Measurements from ENCODE around the gene CHCHD3. TPM values are rescaled to one million over a fixed set of nuclear protein-coding genes. Genes with fewer than 3 reads are reported as not detected.

The CHCHD3 gene
- total RNA-seq, 1 experiment from 2014 or later: 192 TPM

DNA sequence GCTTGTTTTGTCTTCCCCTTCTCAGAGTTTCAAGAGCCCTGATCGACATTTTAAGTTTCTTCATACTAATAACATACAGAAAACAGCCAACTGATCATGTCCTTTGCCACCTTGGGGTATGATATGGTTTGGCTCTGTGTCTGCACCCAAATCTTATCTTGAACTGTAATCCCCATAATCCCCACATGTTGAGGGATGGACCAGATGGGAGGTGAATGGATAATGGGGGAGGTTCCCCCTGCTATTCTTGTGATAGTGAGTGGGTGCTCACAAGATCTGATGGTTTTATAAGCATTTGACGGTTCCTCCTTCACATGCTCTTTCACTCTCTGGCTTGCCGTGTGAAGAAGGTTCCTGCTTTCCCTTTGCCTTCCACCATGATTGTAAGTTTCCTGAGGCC lies 190.3 kb downstream of the CHCHD3 start:
- peaks cover 2% of the 10 kb centered on the region; the same call in 1 of the 2 replicates for H3K4me1 ChIP-seq
- no peak overlapping the region for H3K27ac ChIP-seq
- DNase-seq: no peak
- H3K4me3 ChIP-seq: no peak overlapping the region
- no peaks in the 10 kb centered on the region for H3K27me3 ChIP-seq
- no peaks in the 10 kb centered on the region; the same call in 1 of the 2 replicates for H3K9me3 ChIP-seq (replicated peaks)
- H3K36me3 ChIP-seq: peaks cover 5% of the 10 kb centered on the region

DNA sequence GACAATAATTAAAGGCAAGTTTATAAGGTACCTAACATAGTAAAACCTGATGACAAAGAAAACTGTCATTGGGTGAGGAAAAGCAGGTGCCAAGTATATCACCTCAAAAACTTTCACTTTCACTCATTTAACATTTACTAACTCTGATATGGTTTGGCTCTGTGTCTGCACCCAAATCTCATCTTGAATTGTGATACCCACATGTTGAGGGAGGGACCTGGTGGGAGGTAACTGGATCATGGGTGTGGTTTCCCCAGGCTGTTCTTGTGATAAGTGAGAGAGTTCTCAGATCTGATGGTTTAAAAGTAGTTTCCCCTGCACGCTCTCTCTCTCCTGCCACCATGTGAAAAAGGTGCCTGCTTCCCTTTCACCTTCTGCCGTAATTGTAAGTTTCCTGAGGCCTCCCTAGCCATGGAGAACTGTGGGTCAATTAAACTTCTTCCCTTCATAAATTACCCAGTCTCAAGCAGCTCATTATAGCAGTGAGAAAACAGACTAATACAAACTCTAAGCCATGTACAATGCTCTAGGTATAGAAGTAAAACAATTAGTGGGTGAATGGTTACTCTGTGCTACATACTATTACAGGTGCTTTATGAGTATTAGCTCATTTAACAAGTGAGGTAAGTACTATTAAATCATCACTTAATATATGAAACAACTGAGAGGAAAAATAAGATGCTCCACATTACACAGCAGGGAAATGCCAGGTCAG lies 199.0 kb downstream of the CHCHD3 start:
- no peak overlapping the region for H3K27ac ChIP-seq
- H3K4me3 ChIP-seq: no peak overlapping the region
- H3K27me3 ChIP-seq: no peaks in the 10 kb centered on the region
- no peaks in the 10 kb centered on the region for H3K9me3 ChIP-seq (replicated peaks)
- no peak for DNase-seq
- H3K36me3 ChIP-seq: peaks cover 2% of the 10 kb centered on the region; the same call in 1 of the 2 replicates
- H3K4me1 ChIP-seq: no peaks in the 10 kb centered on the region; the same call in 1 of the 2 replicates

- Histone ChIP-seq H3K4me3 (no peak overlapping the region), H3K9me3 (replicated peaks) (no peaks in the 10 kb centered on the region), H3K27me3 (no peaks in the 10 kb centered on the region), H3K4me1 (no peaks in the 10 kb centered on the region; the same call in 1 of the 2 replicates), H3K27ac (no peak overlapping the region), H3K36me3 (peaks cover 2% of the 10 kb centered on the region; the same call in 1 of the 2 replicates)
- DNase-seq: no peak
Measured at GRCh38 chr7:132881317-132881716, 200.6 kb downstream of the CHCHD3 start.

DNA sequence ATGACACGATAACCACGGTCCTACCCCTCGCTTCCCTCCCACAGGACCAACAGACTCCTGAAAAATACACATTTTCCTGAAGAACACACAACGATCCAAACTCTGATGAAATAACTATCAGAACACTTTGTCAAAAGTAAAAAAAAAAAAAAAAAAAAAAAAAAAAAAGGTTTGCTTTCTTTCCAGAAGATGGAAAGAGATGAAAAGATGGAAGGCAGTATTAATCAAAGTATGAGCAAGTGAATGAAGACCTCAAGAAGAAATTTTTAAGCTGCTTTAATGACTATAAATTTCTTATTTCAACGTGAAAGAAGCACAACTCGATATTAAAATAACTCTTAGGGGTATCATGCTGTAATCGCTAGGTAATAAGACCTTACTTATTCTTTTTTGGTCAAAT lies 202.3 kb downstream of the CHCHD3 start:
- Histone ChIP-seq H3K36me3 (peaks cover 2% of the 10 kb centered on the region; the same call in 1 of the 2 replicates), H3K4me1 (no peaks in the 10 kb centered on the region), H3K9me3 (replicated peaks) (no peaks in the 10 kb centered on the region), H3K27ac (no peak overlapping the region), H3K27me3 (no peaks in the 10 kb centered on the region), H3K4me3 (no peak overlapping the region)
- DNase-seq: no peak

DNA sequence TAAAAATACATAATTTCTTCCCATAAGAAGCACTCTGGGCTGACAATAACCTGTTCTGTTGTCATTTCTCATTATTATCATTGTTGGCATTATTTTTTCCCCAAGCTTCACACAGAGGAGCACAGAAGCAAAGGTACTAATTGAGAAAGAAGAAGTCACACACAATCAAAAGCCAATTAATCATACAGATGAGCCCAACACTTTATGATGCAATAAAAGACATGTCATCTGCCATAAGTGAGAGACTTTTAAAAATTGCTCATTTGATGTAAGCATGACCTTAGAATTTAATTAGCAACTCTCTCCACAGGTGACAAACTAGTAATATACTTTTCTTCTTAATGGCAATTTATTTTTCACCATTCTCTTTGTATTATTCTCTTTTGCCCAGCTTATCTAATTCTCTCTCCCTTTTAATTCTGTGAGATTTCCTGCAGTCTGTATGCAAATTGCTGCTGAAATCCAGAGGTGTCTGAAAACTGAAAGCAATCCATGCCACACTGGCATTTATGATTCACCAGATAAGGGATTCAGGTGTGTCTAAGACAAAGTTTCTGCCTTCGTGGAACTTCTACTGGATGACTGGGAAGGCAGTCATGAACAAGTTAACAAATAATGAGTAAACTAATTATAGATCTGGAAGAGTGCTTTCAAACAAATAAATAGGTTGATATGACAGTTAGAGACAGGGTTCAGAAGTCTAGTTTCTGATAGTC lies 203.5 kb downstream of the CHCHD3 start:
- DNase-seq: no peak
- H3K9me3 ChIP-seq (replicated peaks): no peaks in the 10 kb centered on the region
- no peaks in the 10 kb centered on the region for H3K27me3 ChIP-seq
- peaks cover 5% of the 10 kb centered on the region; the same call in 1 of the 2 replicates for H3K36me3 ChIP-seq
- H3K27ac ChIP-seq: no peak overlapping the region
- no peak overlapping the region for H3K4me3 ChIP-seq
- H3K4me1 ChIP-seq: no peaks in the 10 kb centered on the region

DNA sequence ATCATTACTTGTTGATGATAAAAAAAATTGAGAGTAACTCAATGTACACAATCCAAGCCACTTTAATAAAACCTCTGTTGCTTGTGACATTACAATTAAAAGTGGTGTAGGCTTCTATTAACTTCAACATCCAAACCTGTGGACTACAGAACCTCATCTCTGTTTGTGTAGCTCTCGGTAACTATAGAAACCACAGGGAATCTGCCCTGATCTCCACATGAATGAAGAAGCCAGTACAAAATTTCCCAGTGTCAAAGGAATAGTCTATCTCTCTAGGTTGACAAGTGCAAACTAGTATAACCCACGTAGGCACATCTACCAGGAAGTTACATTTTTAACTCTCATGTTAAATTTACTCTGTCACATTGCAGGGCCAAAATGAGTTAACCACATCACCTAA lies 204.3 kb downstream of the CHCHD3 start:
- no peak for DNase-seq
- no peak overlapping the region for H3K27ac ChIP-seq
- no peaks in the 10 kb centered on the region for H3K27me3 ChIP-seq
- H3K4me3 ChIP-seq: no peak overlapping the region
- no peaks in the 10 kb centered on the region for H3K4me1 ChIP-seq
- no peaks in the 10 kb centered on the region for H3K9me3 ChIP-seq (replicated peaks)
- H3K36me3 ChIP-seq: peaks cover 5% of the 10 kb centered on the region; the same call in 1 of the 2 replicates

DNA sequence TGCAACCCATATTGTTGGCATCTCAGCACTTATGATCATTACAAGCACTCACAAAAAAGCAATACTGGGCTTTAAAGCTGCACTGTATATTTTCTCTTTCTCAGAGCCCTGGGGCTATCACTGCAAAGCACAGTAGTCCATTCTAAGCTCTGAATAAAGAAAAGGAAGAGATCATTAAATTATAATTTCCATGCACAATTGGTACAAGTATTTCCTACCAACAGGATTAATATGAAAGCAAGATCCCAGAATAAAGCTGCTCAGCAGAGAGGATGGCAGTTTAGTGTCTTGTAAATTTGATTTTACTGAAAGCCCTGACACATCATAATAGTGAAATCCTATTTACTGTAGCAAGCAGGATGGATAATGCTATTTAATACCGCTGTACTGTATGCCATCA lies 205.3 kb downstream of the CHCHD3 start:
- H3K4me1 ChIP-seq: no peaks in the 10 kb centered on the region
- H3K27ac ChIP-seq: no peak overlapping the region
- H3K4me3 ChIP-seq: no peak overlapping the region
- H3K27me3 ChIP-seq: no peaks in the 10 kb centered on the region
- DNase-seq: no peak
- no peaks in the 10 kb centered on the region for H3K9me3 ChIP-seq (replicated peaks)
- peaks cover 5% of the 10 kb centered on the region for H3K36me3 ChIP-seq

- H3K27ac ChIP-seq: no peak overlapping the region
Measured at GRCh38 chr7:132872034-132872433, 209.9 kb downstream of the CHCHD3 start.

DNA sequence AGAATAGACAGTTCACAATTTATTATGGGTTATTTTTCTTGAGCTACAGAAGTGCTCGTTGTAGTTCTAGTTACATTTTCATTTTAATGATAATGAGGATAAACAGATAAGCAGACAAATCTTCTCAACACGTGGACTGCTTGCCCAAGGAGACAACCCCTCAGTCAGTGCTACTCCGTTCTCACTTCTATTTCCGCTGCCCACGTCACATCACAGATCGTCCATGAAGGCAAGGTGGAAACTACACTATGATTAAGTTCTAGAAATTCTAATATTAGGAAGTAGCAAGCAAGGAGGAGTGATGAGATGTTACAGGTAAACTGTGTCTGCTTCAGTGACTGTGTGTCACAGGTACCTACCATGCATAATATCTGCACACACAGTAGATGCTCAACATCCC lies 210.5 kb downstream of the CHCHD3 start:
- no peak overlapping the region for H3K27ac ChIP-seq
- no peaks in the 10 kb centered on the region for H3K9me3 ChIP-seq (replicated peaks)
- H3K36me3 ChIP-seq: peaks cover 3% of the 10 kb centered on the region; the same call in 1 of the 2 replicates
- H3K27me3 ChIP-seq: no peaks in the 10 kb centered on the region
- no peak overlapping the region for H3K4me3 ChIP-seq
- no peaks in the 10 kb centered on the region for H3K4me1 ChIP-seq
- DNase-seq: no peak

More at GRCh38 chr7:132872034-132872433, 209.9 kb downstream of the CHCHD3 start:
- no peaks in the 10 kb centered on the region for H3K9me3 ChIP-seq (replicated peaks)
- no peak overlapping the region for H3K4me3 ChIP-seq
- no peaks in the 10 kb centered on the region for H3K27me3 ChIP-seq
- peaks cover 2% of the 10 kb centered on the region; the same call in 1 of the 2 replicates for H3K36me3 ChIP-seq
- no peak for DNase-seq
- H3K4me1 ChIP-seq: no peaks in the 10 kb centered on the region

- no peaks in the 10 kb centered on the region for H3K4me1 ChIP-seq
- H3K9me3 ChIP-seq (replicated peaks): no peaks in the 10 kb centered on the region
- H3K27me3 ChIP-seq: no peaks in the 10 kb centered on the region
- DNase-seq: no peak
- no peak overlapping the region for H3K27ac ChIP-seq
- peaks cover 6% of the 10 kb centered on the region; the same call in 1 of the 2 replicates for H3K36me3 ChIP-seq
- H3K4me3 ChIP-seq: no peak overlapping the region
Measured at GRCh38 chr7:132869166-132869861, 212.6 kb downstream of the CHCHD3 start.

GRCh38 chr7:132866551-132866950 lies 215.3 kb downstream of the CHCHD3 start:
- no peaks in the 10 kb centered on the region for H3K4me1 ChIP-seq
- no peak overlapping the region for H3K27ac ChIP-seq
- no peak for DNase-seq
- H3K36me3 ChIP-seq: peaks cover 4% of the 10 kb centered on the region; the same call in 1 of the 2 replicates
- H3K4me3 ChIP-seq: no peak overlapping the region
- no peaks in the 10 kb centered on the region for H3K9me3 ChIP-seq (replicated peaks)
- H3K27me3 ChIP-seq: no peaks in the 10 kb centered on the region

DNA sequence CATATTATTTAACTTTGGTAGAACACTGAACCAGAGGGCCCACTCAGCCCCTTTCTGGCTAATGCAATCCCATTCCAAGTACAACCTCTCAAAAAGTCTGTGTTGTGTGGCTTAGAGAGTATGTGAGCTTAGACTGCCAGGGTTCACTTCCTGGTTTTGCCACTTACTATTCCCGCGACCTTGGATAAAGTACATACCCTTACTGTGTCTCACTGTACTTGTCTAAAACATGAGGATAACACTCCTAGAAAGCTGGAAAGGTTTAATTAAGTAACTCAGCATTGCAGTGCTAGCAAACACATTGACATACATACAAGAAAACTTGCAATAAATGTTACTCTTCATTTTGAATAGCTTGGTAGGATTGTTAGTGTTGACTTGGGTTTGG lies 215.8 kb downstream of the CHCHD3 start:
- Histone ChIP-seq H3K36me3 (peaks cover 4% of the 10 kb centered on the region; the same call in 1 of the 2 replicates), H3K27ac (no peak overlapping the region)

GRCh38 chr7:132865366-132866143 lies 216.3 kb downstream of the CHCHD3 start:
- no peaks in the 10 kb centered on the region for H3K27me3 ChIP-seq
- no peak overlapping the region for H3K4me3 ChIP-seq
- H3K36me3 ChIP-seq: peaks cover 4% of the 10 kb centered on the region; the same call in 1 of the 2 replicates
- H3K4me1 ChIP-seq: no peaks in the 10 kb centered on the region
- no peak for DNase-seq
- no peak overlapping the region for H3K27ac ChIP-seq
- H3K9me3 ChIP-seq (replicated peaks): no peaks in the 10 kb centered on the region

More for the DNA sequence above, 215.8 kb downstream of the CHCHD3 start:
- Histone ChIP-seq H3K9me3 (replicated peaks) (no peaks in the 10 kb centered on the region), H3K4me1 (no peaks in the 10 kb centered on the region), H3K27me3 (no peaks in the 10 kb centered on the region), H3K4me3 (no peak overlapping the region)
- no peak for DNase-seq

- DNase-seq: no peak
- Histone ChIP-seq H3K27ac (no peak overlapping the region), H3K27me3 (no peaks in the 10 kb centered on the region), H3K4me1 (no peaks in the 10 kb centered on the region), H3K4me3 (no peak overlapping the region), H3K36me3 (peaks cover 4% of the 10 kb centered on the region; the same call in 1 of the 2 replicates), H3K9me3 (replicated peaks) (no peaks in the 10 kb centered on the region)
Measured at GRCh38 chr7:132861940-132862554, 219.8 kb downstream of the CHCHD3 start.

Measured in SJCRH30 (cell line).